Measurements from ENCODE around the gene PPFIA1.

PPFIA1 gene

GRCh38 chr11:70246196-70246595, 24.3 kb upstream of the PPFIA1 start:
- H3K18ac ChIP-seq (ENCODE audit: low read length), result no peak overlapping the region
- no peak overlapping the region for H3K4me3 ChIP-seq (ENCODE audit: low read depth, low read length)
- H3K4me2 ChIP-seq (ENCODE audit: low read length), result no peak overlapping the region
- no peak for DNase-seq
- no peaks in the 10 kb centered on the region for H3K27me3 ChIP-seq (ENCODE audit: insufficient read depth, low read length)
- H3K36me3 ChIP-seq (ENCODE audit: control insufficient read depth in 1 of 2, insufficient read depth in 2 of 2, low read length in 2 of 2), result no peaks in the 10 kb centered on the region
- H2AFZ ChIP-seq (ENCODE audit: insufficient read depth, low read length, poor library complexity), result no peak overlapping the region
- no peak overlapping the region for H3K9ac ChIP-seq (ENCODE audit: low read length)
- H3K79me1 ChIP-seq (ENCODE audit: low read length), result peaks cover 3% of the 10 kb centered on the region
- H4K91ac ChIP-seq (ENCODE audit: low read depth, low read length), result peak overlapping the region; percentile 38
- no peak overlapping the region for H3K14ac ChIP-seq (ENCODE audit: low read length)
- no peak overlapping the region for H4K12ac ChIP-seq (ENCODE audit: low read depth, low read length)
- H3K79me2 ChIP-seq (ENCODE audit: control insufficient read depth, insufficient read depth, low read length, poor library complexity), result no peaks in the 10 kb centered on the region
- peaks cover 12 to 20% of the 10 kb centered on the region in 2 experiments for H3K4me1 ChIP-seq (ENCODE audit: control insufficient read depth in 1 of 2, insufficient read depth in 2 of 2, low read length in 2 of 2)
- H3K9me3 ChIP-seq (ENCODE audit: insufficient read depth, low read depth, low read length), result no peaks in the 10 kb centered on the region
- no peak overlapping the region for H3K4ac ChIP-seq (ENCODE audit: low read depth, low read length)
- no peak overlapping the region for H3K27ac ChIP-seq (ENCODE audit: low read depth, low read length)
- H2BK120ac ChIP-seq (ENCODE audit: insufficient read depth, low read length, poor library complexity), result peak overlapping the region; percentile 14
- H2BK5ac ChIP-seq (ENCODE audit: low read depth, low read length, poor library complexity), result no peak overlapping the region
- H4K8ac ChIP-seq (ENCODE audit: low read depth, low read length), result no peak overlapping the region
- no peak overlapping the region for H2AK5ac ChIP-seq (ENCODE audit: low read length)
- WGBS (ENCODE audit: extremely low coverage, insufficient coverage, insufficient read length), result no CpG with 5 or more reads among the region's 8 CpGs
- no peak overlapping the region for H2BK12ac ChIP-seq (ENCODE audit: low read length)
- H3K23ac ChIP-seq (ENCODE audit: low read length), result no peak overlapping the region

- no peak overlapping the region for H3K23ac ChIP-seq (ENCODE audit: low read length)
- no peak overlapping the region for H3K4me3 ChIP-seq (ENCODE audit: low read depth, low read length)
- H3K27me3 ChIP-seq (ENCODE audit: insufficient read depth, low read length), result no peaks in the 10 kb centered on the region
- no peak overlapping the region for H3K14ac ChIP-seq (ENCODE audit: low read length)
- H3K9me3 ChIP-seq (ENCODE audit: insufficient read depth, low read depth, low read length), result no peaks in the 10 kb centered on the region
- WGBS (ENCODE audit: extremely low coverage, insufficient coverage, insufficient read length), result no CpG with 5 or more reads among the region's 8 CpGs
- H4K8ac ChIP-seq (ENCODE audit: low read depth, low read length), result no peak overlapping the region
- H4K91ac ChIP-seq (ENCODE audit: low read depth, low read length), result no peak overlapping the region
- H3K18ac ChIP-seq (ENCODE audit: low read length), result no peak overlapping the region
- no peaks in the 10 kb centered on the region for H3K36me3 ChIP-seq (ENCODE audit: control insufficient read depth in 1 of 2, insufficient read depth in 2 of 2, low read length in 2 of 2)
- peaks cover 3% of the 10 kb centered on the region for H3K79me1 ChIP-seq (ENCODE audit: low read length)
- no peak overlapping the region for H3K4ac ChIP-seq (ENCODE audit: low read depth, low read length)
- no peak overlapping the region for H2BK5ac ChIP-seq (ENCODE audit: low read depth, low read length, poor library complexity)
- H4K12ac ChIP-seq (ENCODE audit: low read depth, low read length), result no peak overlapping the region
- no peak overlapping the region for H3K9ac ChIP-seq (ENCODE audit: low read length)
- no peak overlapping the region for H2BK12ac ChIP-seq (ENCODE audit: low read length)
- H3K4me1 ChIP-seq (ENCODE audit: control insufficient read depth in 1 of 2, insufficient read depth in 2 of 2, low read length in 2 of 2), result peaks cover 17 to 20% of the 10 kb centered on the region in 2 experiments
- H3K27ac ChIP-seq (ENCODE audit: low read depth, low read length), result no peak overlapping the region
- no peak for DNase-seq
- no peak overlapping the region for H2BK120ac ChIP-seq (ENCODE audit: insufficient read depth, low read length, poor library complexity)
- no peak overlapping the region for H2AFZ ChIP-seq (ENCODE audit: insufficient read depth, low read length, poor library complexity)
- no peaks in the 10 kb centered on the region for H3K79me2 ChIP-seq (ENCODE audit: control insufficient read depth, insufficient read depth, low read length, poor library complexity)
- H3K4me2 ChIP-seq (ENCODE audit: low read length), result no peak overlapping the region
- no peak overlapping the region for H2AK5ac ChIP-seq (ENCODE audit: low read length)
Measured at GRCh38 chr11:70247042-70247709, 23.3 kb upstream of the PPFIA1 start.

GRCh38 chr11:70247710-70248072, 22.8 kb upstream of the PPFIA1 start:
- Histone ChIP-seq H3K27me3 (ENCODE audit: insufficient read depth, low read length) (no peaks in the 10 kb centered on the region), H3K4me2 (ENCODE audit: low read length) (no peak overlapping the region), H3K4me1 (ENCODE audit: control insufficient read depth in 1 of 2, insufficient read depth in 2 of 2, low read length in 2 of 2) (peaks cover 17 to 18% of the 10 kb centered on the region in 2 experiments), H3K9ac (ENCODE audit: low read length) (no peak overlapping the region), H3K79me2 (ENCODE audit: control insufficient read depth, insufficient read depth, low read length, poor library complexity) (no peaks in the 10 kb centered on the region), H3K18ac (ENCODE audit: low read length) (no peak overlapping the region), H2BK120ac (ENCODE audit: insufficient read depth, low read length, poor library complexity) (no peak overlapping the region), H3K36me3 (ENCODE audit: control insufficient read depth in 1 of 2, insufficient read depth in 2 of 2, low read length in 2 of 2) (no peaks in the 10 kb centered on the region), H3K79me1 (ENCODE audit: low read length) (peaks cover 3% of the 10 kb centered on the region), H2BK12ac (ENCODE audit: low read length) (no peak overlapping the region), H2AFZ (ENCODE audit: insufficient read depth, low read length, poor library complexity) (no peak overlapping the region), H3K14ac (ENCODE audit: low read length) (peak overlapping the region; percentile 18), H3K23ac (ENCODE audit: low read length) (no peak overlapping the region), H3K27ac (ENCODE audit: low read depth, low read length) (no peak overlapping the region), H4K12ac (ENCODE audit: low read depth, low read length) (no peak overlapping the region), H2AK5ac (ENCODE audit: low read length) (no peak overlapping the region), H4K8ac (ENCODE audit: low read depth, low read length) (no peak overlapping the region), H3K9me3 (ENCODE audit: insufficient read depth, low read depth, low read length) (no peaks in the 10 kb centered on the region), H3K4me3 (ENCODE audit: low read depth, low read length) (no peak overlapping the region), H4K91ac (ENCODE audit: low read depth, low read length) (no peak overlapping the region), H2BK5ac (ENCODE audit: low read depth, low read length, poor library complexity) (no peak overlapping the region), H3K4ac (ENCODE audit: low read depth, low read length) (no peak overlapping the region)
- WGBS (ENCODE audit: extremely low coverage, insufficient coverage, insufficient read length), result no CpG with 5 or more reads among the region's 4 CpGs
- DNase-seq, result no peak

- peaks cover 4 to 12% of the 10 kb centered on the region in 2 experiments for H3K4me1 ChIP-seq (ENCODE audit: control insufficient read depth in 1 of 2, insufficient read depth in 2 of 2, low read length in 2 of 2)
- H2AFZ ChIP-seq (ENCODE audit: insufficient read depth, low read length, poor library complexity), result no peak overlapping the region
- no peak for DNase-seq
- H3K18ac ChIP-seq (ENCODE audit: low read length), result no peak overlapping the region
- H2BK5ac ChIP-seq (ENCODE audit: low read depth, low read length, poor library complexity), result no peak overlapping the region
- no peaks in the 10 kb centered on the region for H3K79me1 ChIP-seq (ENCODE audit: low read length)
- H3K27ac ChIP-seq (ENCODE audit: low read depth, low read length), result no peak overlapping the region
- no peaks in the 10 kb centered on the region for H3K36me3 ChIP-seq (ENCODE audit: control insufficient read depth in 1 of 2, insufficient read depth in 2 of 2, low read length in 2 of 2)
- no peak overlapping the region for H4K8ac ChIP-seq (ENCODE audit: low read depth, low read length)
- no peak overlapping the region for H3K23ac ChIP-seq (ENCODE audit: low read length)
- WGBS (ENCODE audit: extremely low coverage, insufficient coverage, insufficient read length), result no CpG with 5 or more reads among the region's 16 CpGs
- no peak overlapping the region for H3K4me2 ChIP-seq (ENCODE audit: low read length)
- no peak overlapping the region for H4K91ac ChIP-seq (ENCODE audit: low read depth, low read length)
- no peak overlapping the region for H3K4ac ChIP-seq (ENCODE audit: low read depth, low read length)
- no peak overlapping the region for H2BK120ac ChIP-seq (ENCODE audit: insufficient read depth, low read length, poor library complexity)
- no peaks in the 10 kb centered on the region for H3K9me3 ChIP-seq (ENCODE audit: insufficient read depth, low read depth, low read length)
- no peak overlapping the region for H3K4me3 ChIP-seq (ENCODE audit: low read depth, low read length)
- no peak overlapping the region for H4K12ac ChIP-seq (ENCODE audit: low read depth, low read length)
- no peak overlapping the region for H2AK5ac ChIP-seq (ENCODE audit: low read length)
- H3K27me3 ChIP-seq (ENCODE audit: insufficient read depth, low read length), result no peaks in the 10 kb centered on the region
- no peak overlapping the region for H2BK12ac ChIP-seq (ENCODE audit: low read length)
- no peak overlapping the region for H3K14ac ChIP-seq (ENCODE audit: low read length)
- H3K79me2 ChIP-seq (ENCODE audit: control insufficient read depth, insufficient read depth, low read length, poor library complexity), result no peaks in the 10 kb centered on the region
- no peak overlapping the region for H3K9ac ChIP-seq (ENCODE audit: low read length)
Measured at GRCh38 chr11:70250876-70251658, 19.4 kb upstream of the PPFIA1 start.

All from trophoblast cell (in vitro differentiated cells and primary cell).